Esophagus muscularis mucosa (tissue), 4 donors: ENCODE data around the gene MFSD2B. TPM values are rescaled to one million over a fixed set of nuclear protein-coding genes. Genes with fewer than 3 reads are reported as not detected.

ENCODE experiments used
- DNase-seq: peaks from one replicate; pipeline ENCODE4 v3.0.0-alpha.2; 2017; ENCODE audit errors: extremely low spot score
- H3K27ac ChIP-seq, 4 donors: fragments of 200-600 bp; sonication (generic); replicated peaks in 1 of 4; 1 replicate in 3 of 4; 2 replicates in 1 of 4; pipeline ENCODE4 v1.5.1; 2016 to 2019; ENCODE audit warnings: mild to moderate bottlenecking in 1 of 4
- H3K27me3 ChIP-seq, 4 donors: fragments of 200-600 bp; sonication (generic); one replicate each; pipeline versions ENCODE4 v1.5.1 to v1.6.0; 2016 to 2019
- H3K36me3 ChIP-seq, 4 donors: fragments of 200-600 bp; sonication (generic); one replicate each; pipeline ENCODE4 v1.5.1; 2016 to 2019
- H3K4me1 ChIP-seq, 4 donors: fragments of 200-600 bp; sonication (generic); one replicate each; pipeline ENCODE4 v1.5.1; 2016 to 2019
- H3K4me3 ChIP-seq, 4 donors: fragments of 200-600 bp; sonication (generic); 1 replicate in 2 of 4; 2 replicates in 2 of 4; pipeline ENCODE4 v1.5.1; 2016 to 2019; ENCODE audit warnings: mild to moderate bottlenecking in 4 of 4, moderate library complexity in 1 of 4
- H3K9me3 ChIP-seq, 4 donors: fragments of 200-600 bp; sonication (generic); 1 replicate in 3 of 4; 2 replicates in 1 of 4; pipeline ENCODE4 v1.5.1; 2016 to 2019
- CTCF ChIP-seq, 3 experiments: fragments of 200-600 bp in 2 of 3; fragments of 450-650 bp in 1 of 3; sonication (generic) in 2 of 3; IDR thresholded peaks; one replicate each; pipeline ENCODE4 v1.5.1; 2017 to 2019; ENCODE audit warnings: antibody characterized with exemption in 3 of 3, mild to moderate bottlenecking in 2 of 3, moderate library complexity in 1 of 3
- EP300 ChIP-seq: sonication (generic); formaldehyde crosslinking; IDR thresholded peaks from one replicate; pipeline ENCODE4 v1.6.1; 2017; ENCODE audit warnings: antibody characterized with exemption
- POLR2A ChIP-seq: fragments of 450-650 bp; IDR thresholded peaks from one replicate; pipeline ENCODE4 v1.6.1; 2017; ENCODE audit warnings: antibody characterized with exemption, moderate library complexity, mild to moderate bottlenecking, low read depth
- POLR2AphosphoS5 ChIP-seq, 2 donors: sonication (generic); formaldehyde crosslinking; IDR thresholded peaks; one replicate each; pipeline ENCODE4 v1.6.1; 2017; ENCODE audit warnings: antibody characterized with exemption in 2 of 2
- WGBS: methylation state at CpG from one replicate; pipeline ENCODE4 v1.1.5; 2018; 5-methylcytosine and 5-hydroxymethylcytosine counted together
- intact Hi-C: fragments of 100-400 bp; cut with DNase I; formaldehyde crosslinking; loops from one replicate; pipeline ENCODE4 v1.15.1; 2023
- total RNA-seq, 4 donors: library from RNA; depleted of rRNA; stranded (reverse); fragments of >200 nt; gene quantifications; one replicate each; pipeline versions ENCODE4 v1.1.0 to v1.2.1, GENCODE V29; 2016

Gene MFSD2B
- total RNA-seq: under 1 TPM in 1 of 4 donors, not detected in 3; 0.33 TPM

DNA sequence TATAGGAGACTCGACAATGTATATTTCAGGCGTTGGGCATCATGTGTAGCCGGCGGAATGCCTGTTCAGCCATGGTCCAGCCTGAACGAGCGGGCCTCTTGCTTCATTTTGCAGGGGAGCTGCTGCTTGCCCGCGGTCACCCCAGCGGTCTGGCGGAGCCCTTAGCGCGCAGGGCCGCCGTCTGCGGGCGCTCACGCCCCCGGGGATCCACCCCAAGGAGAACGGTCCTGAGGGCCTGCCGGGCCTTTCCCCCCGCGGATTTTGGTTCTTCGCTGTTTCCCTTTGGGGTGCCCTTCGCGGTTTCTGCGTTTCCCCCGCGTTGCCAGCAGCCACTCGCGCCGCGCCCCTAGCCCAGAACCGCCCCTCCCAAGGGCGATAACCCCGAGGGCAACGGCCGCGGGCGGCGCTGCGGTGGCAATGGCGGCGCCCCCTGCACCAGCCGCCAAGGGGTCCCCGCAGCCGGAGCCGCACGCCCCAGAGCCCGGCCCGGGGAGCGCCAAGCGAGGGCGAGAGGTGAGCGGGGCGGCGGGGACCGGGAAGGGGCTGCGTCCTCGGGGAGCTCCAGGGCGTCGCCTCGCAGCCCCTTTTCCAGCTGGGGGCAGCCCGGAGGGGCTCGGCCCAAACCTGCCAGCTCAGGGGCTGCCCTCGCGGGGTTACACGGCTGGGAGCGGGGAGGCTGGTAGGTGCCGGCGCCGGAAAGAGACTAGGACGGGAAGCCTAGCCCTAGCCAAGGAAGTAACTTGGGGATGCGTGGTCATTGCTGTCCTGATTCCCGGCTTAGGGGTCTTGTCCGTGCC lies at the start of gene MFSD2B:
Gene MFSD2B (plus strand): TSS at position 406 of the 797 bp plus-strand sequence. CDS start 12 bp downstream, at position 418.
- no peak within 1 kb of the TSS for H3K27ac ChIP-seq
- no peak for DNase-seq
- WGBS: 20% methylated on average over 2 of the region's 75 CpGs
- H3K27me3 ChIP-seq: peaks cover 5 to 38% (median 18%) of the 10 kb centered on the region in 4 donors
- TF ChIP-seq EP300: no peak
- no peak for TF ChIP-seq POLR2A
- no peak for TF ChIP-seq CTCF (IDR thresholded peaks at IDR 0.05)
- TF ChIP-seq POLR2AphosphoS5 (IDR thresholded peaks at IDR 0.05): no peak
- peaks cover 9 to 19% (median 14%) of the 10 kb centered on the region in 4 donors for H3K4me1 ChIP-seq
- peak within 1 kb of the TSS; percentile 49 to 57 (median 50) for H3K4me3 ChIP-seq
- intact Hi-C loops: no loop called here
- H3K9me3 ChIP-seq: no peaks in the 10 kb centered on the region
- no peaks in the 10 kb centered on the region for H3K36me3 ChIP-seq

- TF ChIP-seq POLR2AphosphoS5 (IDR thresholded peaks at IDR 0.05) (no peak), EP300 (no peak), CTCF (IDR thresholded peaks at IDR 0.05) (no peak), POLR2A (no peak)
- H3K36me3 ChIP-seq: peaks cover 12 to 38% (median 20%) of the 10 kb centered on the region in 4 donors
- intact Hi-C loops: no loop called here
- WGBS: 100% methylated on average over 4 of the region's 4 CpGs
- H3K9me3 ChIP-seq: no peaks in the 10 kb centered on the region
- no peak for DNase-seq
- no peaks in the 10 kb centered on the region for H3K4me1 ChIP-seq
- H3K4me3 ChIP-seq: no peak overlapping the region
- no peaks in the 10 kb centered on the region for H3K27me3 ChIP-seq
- H3K27ac ChIP-seq: no peak overlapping the region
Measured at GRCh38 chr2:23967846-23968245, 42.0 kb upstream of the MFSD2B start.

- H3K4me1 ChIP-seq: no peaks in the 10 kb centered on the region
- no peaks in the 10 kb centered on the region for H3K27me3 ChIP-seq
- no peaks in the 10 kb centered on the region for H3K9me3 ChIP-seq
- TF ChIP-seq POLR2A (no peak), CTCF (IDR thresholded peaks at IDR 0.05) (no peak), EP300 (no peak), POLR2AphosphoS5 (IDR thresholded peaks at IDR 0.05) (no peak)
- intact Hi-C loops: no loop called here
- H3K4me3 ChIP-seq: no peak overlapping the region
- DNase-seq: no peak
- H3K27ac ChIP-seq: no peak overlapping the region
- H3K36me3 ChIP-seq: peaks cover 33 to 71% (median 53%) of the 10 kb centered on the region in 4 donors
- 95% methylated on average over 8 of the region's 8 CpGs for WGBS
Measured at GRCh38 chr2:23976883-23977282, 33.0 kb upstream of the MFSD2B start.

- H3K36me3 ChIP-seq: peaks cover 16 to 55% (median 43%) of the 10 kb centered on the region in 4 donors
- H3K4me1 ChIP-seq: no peaks in the 10 kb centered on the region
- no peak for TF ChIP-seq EP300
- TF ChIP-seq CTCF (IDR thresholded peaks at IDR 0.05): peak in 1 of 3 experiments; percentile 20
- no peaks in the 10 kb centered on the region for H3K9me3 ChIP-seq
- H3K4me3 ChIP-seq: no peak overlapping the region
- no peak for DNase-seq
- H3K27me3 ChIP-seq: no peaks in the 10 kb centered on the region
- WGBS: 63% methylated on average over 2 of the region's 2 CpGs
- H3K27ac ChIP-seq: no peak overlapping the region
- intact Hi-C loops: no loop called here
Measured at GRCh38 chr2:23988371-23988770, 21.5 kb upstream of the MFSD2B start.
